RPMI8226 (cell line): ENCODE data around the gene TMEM203.
A peak's percentile ranks its signal among the peaks of the same experiment; 100 is the strongest.

Source experiments
- DNase-seq: peaks from one replicate; pipeline ENCODE4 v3.0.0-alpha.2; 2015

Gene TMEM203

DNA sequence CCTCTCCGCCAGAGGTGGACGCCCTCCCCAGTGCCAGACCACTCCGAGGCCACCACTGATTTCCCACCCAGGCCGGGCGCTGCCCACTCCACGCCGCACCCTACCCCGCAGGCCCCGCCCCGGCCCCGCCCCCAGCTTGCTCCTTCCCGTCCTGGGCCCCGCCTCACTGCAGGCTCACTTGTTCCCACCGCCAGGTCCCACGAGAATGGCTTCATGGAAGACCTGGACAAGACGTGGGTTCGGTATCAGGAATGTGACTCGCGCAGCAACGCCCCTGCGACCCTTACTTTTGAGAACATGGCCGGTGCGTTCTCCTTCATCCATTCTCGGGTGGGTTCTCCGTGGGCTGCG lies 42.1 kb downstream of the TMEM203 start:
- peak; percentile 22 for DNase-seq

DNA sequence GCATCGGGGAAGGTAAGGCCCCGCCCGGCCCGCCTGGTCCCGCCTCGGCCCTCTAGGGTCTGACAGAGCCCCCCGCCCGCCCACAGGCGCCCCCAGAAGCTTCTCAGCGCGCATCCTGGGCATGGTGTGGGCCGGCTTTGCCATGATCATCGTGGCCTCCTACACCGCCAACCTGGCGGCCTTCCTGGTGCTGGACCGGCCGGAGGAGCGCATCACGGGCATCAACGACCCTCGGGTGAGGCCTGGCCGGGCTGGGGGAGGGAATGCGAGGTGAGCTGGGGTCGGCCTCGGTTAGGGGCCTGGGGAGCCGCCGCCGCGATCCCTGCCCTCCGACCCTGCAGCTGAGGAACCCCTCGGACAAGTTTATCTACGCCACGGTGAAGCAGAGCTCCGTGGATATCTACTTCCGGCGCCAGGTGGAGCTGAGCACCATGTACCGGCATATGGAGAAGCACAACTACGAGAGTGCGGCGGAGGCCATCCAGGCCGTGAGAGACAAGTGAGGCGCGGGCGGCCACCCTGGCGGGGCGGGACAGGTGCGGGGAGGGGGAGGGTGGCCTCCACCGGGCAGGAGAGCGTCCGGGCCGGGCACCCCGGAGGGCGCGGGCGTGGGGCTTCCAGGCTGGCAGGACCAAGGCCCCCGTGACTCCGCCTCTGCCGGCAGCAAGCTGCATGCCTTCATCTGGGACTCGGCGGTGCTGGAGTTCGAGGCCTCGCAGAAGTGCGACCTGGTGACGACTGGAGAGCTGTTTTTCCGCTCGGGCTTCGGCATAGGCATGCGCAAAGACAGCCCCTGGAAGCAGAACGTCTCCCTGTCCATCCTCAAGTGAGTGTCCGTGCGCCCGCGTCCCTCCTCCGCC lies 42.7 kb downstream of the TMEM203 start:
- peak; percentile 30 for DNase-seq

DNA sequence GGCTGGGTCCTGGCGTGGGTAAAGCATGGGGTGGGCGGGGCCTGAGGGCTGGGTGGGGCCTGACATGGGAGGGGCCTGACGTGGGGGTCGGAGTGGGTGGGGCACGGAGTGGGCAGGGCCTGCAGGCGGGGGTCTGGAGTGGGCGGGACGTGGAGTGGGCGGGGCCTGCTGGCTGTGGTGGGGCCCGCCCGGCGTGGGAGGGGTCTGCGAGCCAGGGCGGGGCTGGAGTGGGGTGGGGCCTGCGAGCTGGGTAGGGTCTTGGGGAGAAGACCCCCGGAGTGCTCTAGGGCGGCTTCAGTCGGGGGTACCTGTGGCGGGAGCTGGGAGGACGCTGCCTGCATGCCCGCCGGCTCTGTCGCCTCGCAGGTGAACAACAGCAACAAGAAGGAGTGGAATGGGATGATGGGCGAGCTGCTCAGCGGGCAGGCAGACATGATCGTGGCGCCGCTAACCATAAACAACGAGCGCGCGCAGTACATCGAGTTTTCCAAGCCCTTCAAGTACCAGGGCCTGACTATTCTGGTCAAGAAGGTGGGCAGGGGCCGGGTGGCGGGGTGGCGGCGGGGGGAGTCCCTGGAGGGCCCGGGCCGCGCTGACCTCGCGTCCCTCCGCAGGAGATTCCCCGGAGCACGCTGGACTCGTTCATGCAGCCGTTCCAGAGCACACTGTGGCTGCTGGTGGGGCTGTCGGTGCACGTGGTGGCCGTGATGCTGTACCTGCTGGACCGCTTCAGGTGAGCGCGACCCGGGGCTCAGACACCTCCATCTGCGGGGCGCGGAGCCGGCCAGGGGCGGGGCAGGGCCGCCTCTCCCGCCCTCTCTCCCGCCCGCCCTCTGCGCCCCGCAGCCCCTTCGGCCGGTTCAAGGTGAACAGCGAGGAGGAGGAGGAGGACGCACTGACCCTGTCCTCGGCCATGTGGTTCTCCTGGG lies 43.6 kb downstream of the TMEM203 start:
- peak; percentile 25 for DNase-seq

DNA sequence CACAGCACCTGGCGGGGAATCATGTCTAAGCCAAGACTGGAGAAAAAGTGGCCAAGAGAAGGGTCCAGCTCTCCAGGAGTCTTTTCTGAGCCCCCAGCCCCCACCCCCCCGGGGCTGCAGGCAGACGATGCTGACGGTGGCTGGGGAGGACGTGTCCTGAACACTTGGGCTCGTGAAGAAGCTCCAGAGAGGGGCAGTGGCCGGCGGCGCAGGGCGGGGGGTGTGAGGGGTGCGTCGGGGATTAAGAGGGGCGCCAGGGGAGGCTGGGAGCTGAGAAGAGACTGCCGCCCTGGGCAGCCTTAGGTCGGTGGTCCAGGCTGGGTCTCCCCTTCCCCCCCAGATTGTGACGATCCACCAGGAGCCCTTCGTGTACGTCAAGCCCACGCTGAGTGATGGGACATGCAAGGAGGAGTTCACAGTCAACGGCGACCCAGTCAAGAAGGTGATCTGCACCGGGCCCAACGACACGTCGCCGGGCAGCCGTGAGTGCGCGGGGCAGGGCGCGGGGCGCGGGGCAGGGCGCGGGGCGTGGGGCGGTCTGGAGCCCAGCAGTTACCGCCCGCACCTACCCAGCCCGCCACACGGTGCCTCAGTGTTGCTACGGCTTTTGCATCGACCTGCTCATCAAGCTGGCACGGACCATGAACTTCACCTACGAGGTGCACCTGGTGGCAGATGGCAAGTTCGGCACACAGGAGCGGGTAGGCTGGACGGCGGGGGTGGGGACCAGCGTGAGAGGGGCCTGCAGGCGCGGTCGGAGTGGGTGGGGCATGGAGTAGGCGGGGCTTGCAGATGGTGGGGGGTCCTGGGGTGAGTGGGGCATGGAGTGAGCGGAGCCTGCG lies 44.5 kb downstream of the TMEM203 start:
- peak; percentile 37 for DNase-seq

DNA sequence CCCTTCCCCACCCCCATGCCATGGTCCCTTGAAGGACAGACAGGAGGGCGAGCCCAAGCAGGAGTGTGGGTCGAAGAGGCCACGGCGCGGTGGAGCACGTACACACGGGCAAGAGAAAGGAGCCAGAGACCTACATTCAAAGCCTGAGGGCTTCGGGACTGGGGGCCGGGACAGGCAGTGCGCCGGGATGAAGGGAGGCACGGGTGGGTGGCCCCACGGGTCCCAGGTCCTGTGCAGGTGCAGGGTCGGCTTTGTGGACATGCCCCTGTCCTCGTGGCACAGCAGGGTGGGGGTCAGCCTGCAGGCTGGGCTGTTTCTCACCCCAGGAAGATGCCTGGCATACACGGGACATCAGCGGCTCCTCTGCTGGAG lies 45.4 kb downstream of the TMEM203 start:
- no peak for DNase-seq

DNA sequence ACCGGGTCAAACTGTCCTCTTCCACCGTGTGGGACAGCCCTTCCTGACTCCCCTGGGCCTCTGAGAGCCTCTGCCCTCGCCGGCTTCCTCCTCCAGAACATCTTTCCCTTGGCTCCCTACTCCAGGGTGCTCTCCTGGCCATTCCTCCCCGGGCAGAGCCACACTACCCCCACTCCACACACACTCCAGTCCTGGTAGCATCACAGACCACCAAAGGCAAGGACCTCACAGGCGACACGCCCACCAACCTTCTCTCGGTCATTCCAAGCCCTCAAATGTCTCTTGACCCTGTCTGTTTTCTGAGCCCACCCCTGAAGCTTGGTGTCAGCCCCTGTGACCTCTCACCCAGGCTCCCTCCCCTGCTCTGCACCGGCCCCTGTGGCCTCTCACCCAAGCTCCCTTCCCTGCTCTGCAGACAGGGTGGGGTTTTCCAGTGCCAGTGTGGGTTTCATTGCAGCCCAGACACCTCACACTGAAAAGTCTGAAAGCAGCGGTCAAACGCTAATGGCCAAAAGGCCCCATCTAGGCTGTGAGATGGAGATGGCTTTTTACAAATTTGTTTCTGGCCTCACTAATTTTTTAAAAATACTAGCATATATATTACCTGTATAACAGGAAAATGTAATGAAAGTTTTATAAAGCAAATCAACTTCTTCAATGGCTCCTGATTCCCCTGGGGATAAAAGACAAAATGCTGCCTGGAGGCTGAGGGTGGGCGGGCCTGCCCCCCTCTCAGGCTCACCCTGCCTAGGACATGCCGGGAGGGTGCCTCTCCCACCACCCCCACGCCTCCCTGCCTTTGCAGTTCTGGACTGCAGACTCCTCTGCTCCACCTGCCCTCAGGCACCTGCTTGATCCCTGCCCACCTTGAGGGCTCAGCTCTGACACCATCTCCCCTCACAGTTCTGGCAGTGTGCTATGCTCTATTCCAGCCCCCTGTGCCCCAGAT lies 46.1 kb downstream of the TMEM203 start:
- peak; percentile 76 for DNase-seq

DNA sequence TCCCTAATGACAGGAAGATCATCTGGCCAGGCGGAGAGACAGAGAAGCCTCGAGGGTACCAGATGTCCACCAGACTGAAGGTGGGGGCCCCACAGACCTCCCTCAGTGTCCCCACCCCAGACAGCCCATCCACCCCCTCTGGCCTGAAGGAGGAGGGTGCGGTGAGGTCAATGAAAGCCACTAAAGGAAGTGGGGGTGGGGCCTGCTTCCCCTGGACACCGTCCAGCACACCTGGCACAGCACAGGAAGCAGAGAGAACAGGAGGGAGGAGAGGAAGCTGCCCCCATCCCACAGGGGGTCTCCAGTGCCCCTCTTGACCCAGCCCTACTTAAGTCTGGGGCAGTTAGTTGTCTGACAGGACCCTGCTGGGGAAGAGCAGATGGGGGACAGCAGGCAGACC lies 46.8 kb downstream of the TMEM203 start:
- DNase-seq: peak; percentile 91

DNA sequence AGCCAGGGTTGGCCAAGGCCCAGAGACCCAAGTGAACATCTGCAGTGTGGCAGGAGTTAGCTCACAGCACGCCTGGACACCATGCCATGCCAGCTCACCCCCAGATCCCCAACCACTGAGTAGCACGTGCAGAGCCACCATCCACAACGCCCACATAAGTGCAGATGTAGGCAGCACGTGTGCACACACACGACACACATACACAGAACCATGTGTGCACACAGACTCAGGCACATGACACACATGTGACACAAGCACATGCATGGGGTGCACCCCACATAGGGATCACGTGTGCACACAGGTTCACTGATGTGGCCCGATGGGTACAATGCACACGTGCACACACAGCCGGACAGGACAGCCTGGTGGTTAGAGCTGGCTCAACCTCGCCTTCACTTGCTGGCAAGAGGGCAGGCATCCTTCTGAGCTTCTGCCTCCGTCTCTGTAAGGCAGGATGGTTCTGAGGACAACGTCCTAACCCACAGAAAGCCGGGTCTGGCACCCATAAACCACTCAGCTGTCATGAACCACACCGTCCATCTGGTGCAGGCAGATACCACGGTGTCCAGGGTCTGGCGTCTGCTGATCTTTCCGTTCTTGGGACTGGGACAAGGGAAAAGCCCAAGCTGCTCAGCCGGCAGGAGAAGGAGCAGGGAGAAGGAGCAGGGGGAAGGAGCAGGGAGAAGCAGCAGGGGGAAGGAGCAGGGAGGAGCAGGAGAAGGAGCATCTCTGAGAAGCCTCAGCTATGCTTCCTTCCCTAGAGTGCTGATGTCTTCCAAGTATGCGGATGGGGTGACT lies 47.6 kb downstream of the TMEM203 start:
- peak; percentile 93 for DNase-seq

DNA sequence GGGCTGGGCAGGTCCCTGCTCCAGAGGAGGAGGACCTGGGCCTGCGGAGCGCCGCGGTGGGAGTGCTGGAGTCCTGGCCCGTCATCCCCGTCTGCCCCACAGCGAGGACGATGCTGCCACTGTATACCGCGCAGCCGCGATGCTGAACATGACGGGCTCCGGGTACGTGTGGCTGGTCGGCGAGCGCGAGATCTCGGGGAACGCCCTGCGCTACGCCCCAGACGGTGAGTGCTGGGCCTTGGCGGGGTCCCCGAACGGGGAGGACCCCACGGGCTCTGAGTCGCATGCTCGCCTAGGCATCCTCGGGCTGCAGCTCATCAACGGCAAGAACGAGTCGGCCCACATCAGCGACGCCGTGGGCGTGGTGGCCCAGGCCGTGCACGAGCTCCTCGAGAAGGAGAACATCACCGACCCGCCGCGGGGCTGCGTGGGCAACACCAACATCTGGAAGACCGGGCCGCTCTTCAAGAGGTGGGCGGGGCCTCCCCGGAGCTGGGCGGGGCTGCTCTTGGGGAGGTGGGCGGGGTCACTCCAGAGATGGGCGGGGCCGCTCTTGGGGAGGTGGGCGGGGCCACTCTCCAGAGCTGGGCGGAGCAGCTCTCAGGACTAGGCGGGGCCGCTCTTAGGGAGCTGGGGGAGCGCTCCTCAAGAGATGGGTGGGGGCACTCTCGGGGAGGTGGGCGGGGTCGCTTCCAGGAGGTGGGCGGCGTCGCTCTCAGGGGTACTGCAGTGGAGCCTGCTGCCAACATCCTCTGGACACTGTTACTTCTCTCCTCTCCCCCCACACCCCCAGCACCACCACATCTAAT lies 48.7 kb downstream of the TMEM203 start:
- DNase-seq: peak; percentile 85
